Mesendoderm (in vitro differentiated cells): ENCODE data around the gene KBTBD13.
"Not testable (repeated sequence)": the region's sequence is repeated elsewhere in the genome, so short reads cannot be mapped to it uniquely, and the experiment has no call there.

Source experiments
- DNase-seq: peaks from one replicate; pipeline ENCODE4 v3.0.0; 2013
- H2AK5ac ChIP-seq: 2 replicates; pipeline ENCODE4 v1.6.1; 2013; ENCODE audit warnings: low read length, inconsistent platforms
- H2BK120ac ChIP-seq: 2 replicates; pipeline ENCODE4 v1.6.1; 2013; ENCODE audit warnings: low read depth, mild to moderate bottlenecking, low read length, moderate library complexity, mixed read lengths
- H2BK15ac ChIP-seq: replicated peaks from 2 replicates; pipeline ENCODE4 v1.6.1; 2013; ENCODE audit warnings: low read depth, mild to moderate bottlenecking, moderate library complexity
- H2BK5ac ChIP-seq: 2 replicates; pipeline ENCODE4 v1.6.1; 2013; ENCODE audit warnings: low read length, inconsistent platforms
- H3K18ac ChIP-seq: 2 replicates; pipeline ENCODE4 v1.6.1; 2013; ENCODE audit warnings: mild to moderate bottlenecking, low read length, mixed read lengths
- H3K23ac ChIP-seq: one replicate; pipeline ENCODE4 v1.6.1; 2013; ENCODE audit warnings: low read length
- H3K27ac ChIP-seq: 2 replicates; pipeline ENCODE4 v1.5.1; 2013; ENCODE audit warnings: low read depth, mild to moderate bottlenecking, inconsistent platforms, low read length, moderate library complexity
- H3K27me3 ChIP-seq: 2 replicates; pipeline ENCODE4 v1.6.1; 2013; ENCODE audit warnings: low read length, control low read depth, mild to moderate bottlenecking, inconsistent platforms; ENCODE audit not compliant: insufficient read depth, poor library complexity
- H3K36me3 ChIP-seq: 2 replicates; pipeline ENCODE4 v1.6.1; 2013; ENCODE audit warnings: low read length, inconsistent platforms; ENCODE audit not compliant: control insufficient read depth, insufficient read depth
- H3K4ac ChIP-seq: one replicate; pipeline ENCODE4 v1.6.1; 2013; ENCODE audit warnings: low read depth, mild to moderate bottlenecking, low read length, moderate library complexity
- H3K4me1 ChIP-seq: 2 replicates; pipeline ENCODE4 v1.6.1; 2013; ENCODE audit warnings: low read depth, low read length, inconsistent platforms; ENCODE audit not compliant: control insufficient read depth
- H3K4me2 ChIP-seq: 2 replicates; pipeline ENCODE4 v1.6.1; 2013; ENCODE audit warnings: low read length
- H3K4me3 ChIP-seq: 2 replicates; pipeline ENCODE4 v1.5.1; 2013; ENCODE audit warnings: mild to moderate bottlenecking, low read length
- H3K56ac ChIP-seq: one replicate; pipeline ENCODE4 v1.6.1; 2013; ENCODE audit warnings: low read length
- H3K79me1 ChIP-seq: 2 replicates; pipeline ENCODE4 v1.6.1; 2013; ENCODE audit warnings: low read length, inconsistent platforms
- H3K79me2 ChIP-seq: 2 replicates; pipeline ENCODE4 v1.6.1; 2013; ENCODE audit warnings: mild to moderate bottlenecking, low read length; ENCODE audit not compliant: control insufficient read depth, insufficient read depth
- H3K9ac ChIP-seq: 2 replicates; pipeline ENCODE4 v1.6.1; 2013; ENCODE audit warnings: low read length, inconsistent platforms
- H4K5ac ChIP-seq: one replicate; pipeline ENCODE4 v1.6.1; 2013; ENCODE audit warnings: low read length
- H4K8ac ChIP-seq: one replicate; pipeline ENCODE4 v1.6.1; 2013; ENCODE audit warnings: low read depth, mild to moderate bottlenecking, control low read depth, low read length, moderate library complexity
- WGBS: extraction: QIAGEN DNeasy Blood & Tissue Kit; methylation state at CpG from one replicate; pipeline ENCODE4 v1.1.7; 2013; ENCODE audit warnings: low lambda C conversion rate, missing lambda C conversion rate; ENCODE audit not compliant: insufficient coverage; ENCODE audit errors: extremely low coverage; 5-methylcytosine and 5-hydroxymethylcytosine counted together

The KBTBD13 gene

GRCh38 chr15:65038428-65038827, 38.1 kb upstream of the KBTBD13 start:
- H3K79me2 ChIP-seq = no peaks in the 10 kb centered on the region
- WGBS = no CpG with 5 or more reads among the region's 3 CpGs
- no peak overlapping the region for H3K4ac ChIP-seq

GRCh38 chr15:65038836-65039235, 37.7 kb upstream of the KBTBD13 start:
- no peaks in the 10 kb centered on the region for H3K4me1 ChIP-seq
- no peak overlapping the region for H3K27ac ChIP-seq
- H3K18ac ChIP-seq = no peak overlapping the region
- no peak overlapping the region for H2BK120ac ChIP-seq
- no peak overlapping the region for H2BK5ac ChIP-seq
- no CpG with 5 or more reads among the region's 5 CpGs for WGBS
- H3K79me2 ChIP-seq = no peaks in the 10 kb centered on the region
- no peak overlapping the region for H2AK5ac ChIP-seq
- H3K4me2 ChIP-seq = no peak overlapping the region
- H3K27me3 ChIP-seq = no peaks in the 10 kb centered on the region
- no peaks in the 10 kb centered on the region for H3K36me3 ChIP-seq
- no peak overlapping the region for H3K56ac ChIP-seq
- no peak overlapping the region for H2BK15ac ChIP-seq
- no peak overlapping the region for H3K4me3 ChIP-seq
- H3K9ac ChIP-seq = no peak overlapping the region
- DNase-seq = no peak
- no peak overlapping the region for H3K4ac ChIP-seq
- H3K79me1 ChIP-seq = no peaks in the 10 kb centered on the region
- no peak overlapping the region for H4K5ac ChIP-seq
- H3K23ac ChIP-seq = no peak overlapping the region
- no peak overlapping the region for H4K8ac ChIP-seq

More at GRCh38 chr15:65038428-65038827, 38.1 kb upstream of the KBTBD13 start:
- no peak for DNase-seq
- Histone ChIP-seq H2BK15ac (no peak overlapping the region), H2BK120ac (no peak overlapping the region), H3K27me3 (no peaks in the 10 kb centered on the region), H2AK5ac (no peak overlapping the region), H3K18ac (no peak overlapping the region), H3K9ac (no peak overlapping the region), H2BK5ac (no peak overlapping the region), H3K4me2 (no peak overlapping the region), H3K4me3 (no peak overlapping the region), H3K56ac (no peak overlapping the region), H4K5ac (no peak overlapping the region), H3K4me1 (no peaks in the 10 kb centered on the region), H4K8ac (no peak overlapping the region), H3K79me1 (no peaks in the 10 kb centered on the region), H3K27ac (no peak overlapping the region), H3K23ac (no peak overlapping the region), H3K36me3 (no peaks in the 10 kb centered on the region)

- Histone ChIP-seq H4K8ac (no peak overlapping the region), H3K79me2 (no peaks in the 10 kb centered on the region), H3K18ac (no peak overlapping the region), H3K27ac (no peak overlapping the region), H3K27me3 (no peaks in the 10 kb centered on the region), H3K56ac (no peak overlapping the region), H2AK5ac (no peak overlapping the region), H3K4me3 (no peak overlapping the region), H3K23ac (no peak overlapping the region), H3K9ac (no peak overlapping the region), H2BK15ac (no peak overlapping the region), H4K5ac (no peak overlapping the region), H3K4me1 (no peaks in the 10 kb centered on the region), H2BK5ac (no peak overlapping the region), H3K79me1 (no peaks in the 10 kb centered on the region), H2BK120ac (no peak overlapping the region), H3K36me3 (no peaks in the 10 kb centered on the region), H3K4me2 (no peak overlapping the region), H3K4ac (no peak overlapping the region)
- WGBS = no CpG with 5 or more reads among the region's 6 CpGs
- DNase-seq = no peak
Observed at GRCh38 chr15:65040461-65040860, 36.1 kb upstream of the KBTBD13 start.

GRCh38 chr15:65041787-65042186, 34.8 kb upstream of the KBTBD13 start:
- WGBS = no CpG with 5 or more reads among the region's 2 CpGs

GRCh38 chr15:65042776-65043327, 33.7 kb upstream of the KBTBD13 start:
- Histone ChIP-seq H3K79me2 (no peaks in the 10 kb centered on the region), H2BK15ac (no peak overlapping the region), H3K56ac (no peak overlapping the region), H2BK5ac (no peak overlapping the region), H3K9ac (no peak overlapping the region), H3K23ac (no peak overlapping the region), H3K79me1 (no peaks in the 10 kb centered on the region), H3K4me1 (no peaks in the 10 kb centered on the region), H2AK5ac (no peak overlapping the region), H3K18ac (no peak overlapping the region), H3K4ac (no peak overlapping the region), H3K27ac (no peak overlapping the region), H3K4me2 (no peak overlapping the region), H3K36me3 (no peaks in the 10 kb centered on the region), H3K4me3 (no peak overlapping the region), H3K27me3 (no peaks in the 10 kb centered on the region), H4K5ac (no peak overlapping the region), H2BK120ac (no peak overlapping the region), H4K8ac (no peak overlapping the region)
- WGBS = no CpG with 5 or more reads among the region's 4 CpGs
- DNase-seq = no peak

More at GRCh38 chr15:65041787-65042186, 34.8 kb upstream of the KBTBD13 start:
- no peaks in the 10 kb centered on the region for H3K27me3 ChIP-seq
- H2BK5ac ChIP-seq = no peak overlapping the region
- H3K4me1 ChIP-seq = no peaks in the 10 kb centered on the region
- no peaks in the 10 kb centered on the region for H3K79me1 ChIP-seq
- H3K27ac ChIP-seq = no peak overlapping the region
- no peak overlapping the region for H3K18ac ChIP-seq
- no peaks in the 10 kb centered on the region for H3K79me2 ChIP-seq
- H4K8ac ChIP-seq = no peak overlapping the region
- no peaks in the 10 kb centered on the region for H3K36me3 ChIP-seq
- DNase-seq = no peak
- H2BK120ac ChIP-seq = no peak overlapping the region
- no peak overlapping the region for H2BK15ac ChIP-seq
- no peak overlapping the region for H3K9ac ChIP-seq
- H3K56ac ChIP-seq = no peak overlapping the region
- no peak overlapping the region for H3K4ac ChIP-seq
- no peak overlapping the region for H4K5ac ChIP-seq
- H3K23ac ChIP-seq = no peak overlapping the region
- H2AK5ac ChIP-seq = no peak overlapping the region
- H3K4me3 ChIP-seq = no peak overlapping the region
- no peak overlapping the region for H3K4me2 ChIP-seq

- not testable (repeated sequence) for H3K4me3 ChIP-seq, DNase-seq, H3K18ac ChIP-seq, H4K5ac ChIP-seq, H3K56ac ChIP-seq, H3K4me1 ChIP-seq, H4K8ac ChIP-seq, H2BK120ac ChIP-seq, H3K4me2 ChIP-seq, H2BK5ac ChIP-seq, H3K36me3 ChIP-seq, H2AK5ac ChIP-seq, H3K79me2 ChIP-seq, H2BK15ac ChIP-seq, H3K23ac ChIP-seq, H3K4ac ChIP-seq, H3K27me3 ChIP-seq, H3K9ac ChIP-seq, H3K27ac ChIP-seq, H3K79me1 ChIP-seq
- WGBS = no CpG with 5 or more reads among the region's 5 CpGs
Observed at GRCh38 chr15:65044218-65044617, 32.3 kb upstream of the KBTBD13 start.
